Measurements from ENCODE around the gene DUSP9. TPM values are rescaled to one million over a fixed set of nuclear protein-coding genes. Genes with fewer than 3 reads are reported as not detected.

Gene DUSP9
- total and polyA plus RNA-seq, 10 of the 15 experiments (the other 5 are each of a cell fraction or from before 2014, with no cell fraction given) = 0.10 TPM; not detected in 9

GRCh38 chrX:153600032-153600373 lies 47.0 kb upstream of the DUSP9 start:
- DNase-seq (ENCODE audit: low read depth, low spot score) (no peak), FAIRE-seq (no peak), ATAC-seq (peak; percentile 25; the same call in 2 of the 3 replicates)
- ChIA-PET SMC1A (ENCODE audit: uncharacterized antibody, unreplicated experiment) (interaction anchor here (1.2 to 1.6 kb wide), 2 partner anchors 8 to 61 kb away, joined by 3 read pairs; no protein-coding TSS in a partner anchor), CTCF (interaction anchor here (1.1 to 4.2 kb wide), 5 partner anchors 9 to 67 kb away, joined by 3 to 18 read pairs (median 4); no protein-coding TSS in a partner anchor), POLR2A (no interaction called here), RAD21 (ENCODE audit: unreplicated experiment) (interaction anchor here (0.5 kb wide), 1 partner anchor 12 kb away, joined by 4 read pairs; no protein-coding TSS in a partner anchor)
- H3K4me1 ChIP-seq (ENCODE audit: control insufficient read depth, insufficient read depth, low read length) = no peaks in the 10 kb centered on the region; the same call in 1 of the 2 replicates
- no peaks in the 10 kb centered on the region for H3K27me3 ChIP-seq (replicated peaks in 1 of 2; ENCODE audit: control insufficient read depth in 2 of 2, insufficient read depth in 2 of 2, low read length in 1 of 2)
- intact Hi-C loops (cut with micrococcal nuclease; ENCODE audit: unreplicated experiment) = no loop called here
- H3K9ac ChIP-seq (ENCODE audit: control insufficient read depth, insufficient read depth, low read length) = peak overlapping the region; percentile 70; the same call in 1 of the 2 replicates
- no peak for TF ChIP-seq BHLHE40 (IDR thresholded peaks at IDR 0.05; ENCODE audit: borderline replicate concordance in 1 of 2, low read depth in 2 of 2, low read length in 1 of 2)
- peak; percentile 48; the same call in 1 of the 2 replicates for TF ChIP-seq ZBTB40 (IDR thresholded peaks at IDR 0.05; ENCODE audit: borderline replicate concordance)
- 0 out of 2 replicates have a peak, but pooled peaks have one; percentile 19 for TF ChIP-seq GABPA (IDR thresholded peaks at IDR 0.05; ENCODE audit: low read depth)
- in situ Hi-C loops (cut with MboI) = loop anchor here (10.0 kb wide), 1 partner anchor 115 kb away; no protein-coding TSS in a partner anchor
- H3K79me2 ChIP-seq (ENCODE audit: control insufficient read depth, insufficient read depth, low read length) = peaks cover 14% of the 10 kb centered on the region
- H2AFZ ChIP-seq (ENCODE audit: control insufficient read depth, low read depth, low read length) = peak overlapping the region; percentile 74
- no TSS peak for BruUV-seq (replicated peaks)
- H3K4me3 ChIP-seq = peak overlapping the region; percentile 57
- H3K27ac ChIP-seq (ENCODE audit: control insufficient read depth, insufficient read depth) = no peak overlapping the region
- WGBS (ENCODE audit: insufficient coverage, insufficient replicate concordance, low lambda C conversion rate, missing lambda C conversion rate) = 13% methylated on average over 2 of the region's 2 CpGs
- no peaks in the 10 kb centered on the region; a peak in 1 of 4 replicates for H3K36me3 ChIP-seq (ENCODE audit: control insufficient read depth in 2 of 2, insufficient read depth in 2 of 2, low read length in 1 of 2)
- peak overlapping the region; percentile 45 for H3K4me2 ChIP-seq (ENCODE audit: control insufficient read depth, insufficient read depth)
- H3K9me3 ChIP-seq (replicated peaks; ENCODE audit: control insufficient read depth, insufficient read depth, low read length) = no peaks in the 10 kb centered on the region; the same call in 2 of the 3 replicates
- no peaks in the 10 kb centered on the region for H4K20me1 ChIP-seq (ENCODE audit: control insufficient read depth, insufficient read depth)

Data from GM12878 (cell line).